Breast epithelium (tissue), 3 donors: ENCODE results near the gene VWA5B2.

ENCODE experiments used
- POLR2A ChIP-seq: fragments of 450-650 bp; IDR thresholded peaks from one replicate; pipeline ENCODE4 v1.6.1; 2016; ENCODE audit warnings: antibody characterized with exemption, mild to moderate bottlenecking, moderate library complexity
- POLR2AphosphoS5 ChIP-seq, 3 donors: sonication (generic); formaldehyde crosslinking; IDR thresholded peaks; one replicate each; pipeline ENCODE4 v1.6.1; 2017; ENCODE audit warnings: antibody characterized with exemption in 3 of 3
- TF ChIP-seq, protein P1 (sequence below), 3 donors: fragments of 450-650 bp; IDR thresholded peaks; one replicate each; pipeline ENCODE4 v1.5.1; 2016 to 2017; ENCODE audit warnings: antibody characterized with exemption in 3 of 3, mild to moderate bottlenecking in 3 of 3, moderate library complexity in 3 of 3

DNA sequence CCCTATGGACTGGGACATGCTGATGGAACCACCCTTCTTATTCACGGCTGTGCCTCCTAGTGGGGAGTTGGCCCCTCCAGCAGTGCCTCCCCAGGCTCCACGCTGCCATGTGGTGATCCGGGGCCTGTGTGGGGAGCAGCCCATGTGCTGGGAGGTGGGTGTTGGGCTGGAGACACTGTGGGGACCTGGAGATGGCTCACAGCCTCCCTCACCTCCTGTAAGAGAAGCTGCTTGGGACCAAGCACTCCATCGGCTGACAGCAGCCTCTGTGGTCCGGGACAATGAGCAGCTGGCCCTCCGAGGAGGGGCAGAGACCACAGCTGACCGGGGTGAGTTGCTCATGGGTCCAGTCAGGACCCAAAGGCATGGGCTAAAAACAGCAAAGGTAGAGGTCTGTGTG, 10.3 kb downstream of the VWA5B2 start:
- TF ChIP-seq, protein P1, sequence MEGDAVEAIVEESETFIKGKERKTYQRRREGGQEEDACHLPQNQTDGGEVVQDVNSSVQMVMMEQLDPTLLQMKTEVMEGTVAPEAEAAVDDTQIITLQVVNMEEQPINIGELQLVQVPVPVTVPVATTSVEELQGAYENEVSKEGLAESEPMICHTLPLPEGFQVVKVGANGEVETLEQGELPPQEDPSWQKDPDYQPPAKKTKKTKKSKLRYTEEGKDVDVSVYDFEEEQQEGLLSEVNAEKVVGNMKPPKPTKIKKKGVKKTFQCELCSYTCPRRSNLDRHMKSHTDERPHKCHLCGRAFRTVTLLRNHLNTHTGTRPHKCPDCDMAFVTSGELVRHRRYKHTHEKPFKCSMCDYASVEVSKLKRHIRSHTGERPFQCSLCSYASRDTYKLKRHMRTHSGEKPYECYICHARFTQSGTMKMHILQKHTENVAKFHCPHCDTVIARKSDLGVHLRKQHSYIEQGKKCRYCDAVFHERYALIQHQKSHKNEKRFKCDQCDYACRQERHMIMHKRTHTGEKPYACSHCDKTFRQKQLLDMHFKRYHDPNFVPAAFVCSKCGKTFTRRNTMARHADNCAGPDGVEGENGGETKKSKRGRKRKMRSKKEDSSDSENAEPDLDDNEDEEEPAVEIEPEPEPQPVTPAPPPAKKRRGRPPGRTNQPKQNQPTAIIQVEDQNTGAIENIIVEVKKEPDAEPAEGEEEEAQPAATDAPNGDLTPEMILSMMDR (IDR thresholded peaks at IDR 0.05) = no peak
- TF ChIP-seq POLR2A = no peak
- no peak for TF ChIP-seq POLR2AphosphoS5 (IDR thresholded peaks at IDR 0.05)
